ENCODE results near the gene CRYL1.

- TF ChIP-seq, protein P1, sequence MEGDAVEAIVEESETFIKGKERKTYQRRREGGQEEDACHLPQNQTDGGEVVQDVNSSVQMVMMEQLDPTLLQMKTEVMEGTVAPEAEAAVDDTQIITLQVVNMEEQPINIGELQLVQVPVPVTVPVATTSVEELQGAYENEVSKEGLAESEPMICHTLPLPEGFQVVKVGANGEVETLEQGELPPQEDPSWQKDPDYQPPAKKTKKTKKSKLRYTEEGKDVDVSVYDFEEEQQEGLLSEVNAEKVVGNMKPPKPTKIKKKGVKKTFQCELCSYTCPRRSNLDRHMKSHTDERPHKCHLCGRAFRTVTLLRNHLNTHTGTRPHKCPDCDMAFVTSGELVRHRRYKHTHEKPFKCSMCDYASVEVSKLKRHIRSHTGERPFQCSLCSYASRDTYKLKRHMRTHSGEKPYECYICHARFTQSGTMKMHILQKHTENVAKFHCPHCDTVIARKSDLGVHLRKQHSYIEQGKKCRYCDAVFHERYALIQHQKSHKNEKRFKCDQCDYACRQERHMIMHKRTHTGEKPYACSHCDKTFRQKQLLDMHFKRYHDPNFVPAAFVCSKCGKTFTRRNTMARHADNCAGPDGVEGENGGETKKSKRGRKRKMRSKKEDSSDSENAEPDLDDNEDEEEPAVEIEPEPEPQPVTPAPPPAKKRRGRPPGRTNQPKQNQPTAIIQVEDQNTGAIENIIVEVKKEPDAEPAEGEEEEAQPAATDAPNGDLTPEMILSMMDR (IDR thresholded peaks at IDR 0.05; ENCODE audit: low read length) = no peak
- TF ChIP-seq EZH2 (optimal IDR thresholded peaks at IDR 0.05; ENCODE audit: low read depth, low read length) = no peak
These were observed 162.5 kb downstream of the CRYL1 start for GRCh38 chr13:20363172-20363571.

Data from MM.1S (cell line).